Activated naive CD8-positive, alpha-beta T cell treated with anti-CD3 and anti-CD28 coated beads, Interleukin-2, amount 50 U/mL, for 16 hours (primary cell): ENCODE data around the gene CDPF1.
A peak's percentile ranks its signal among the peaks of the same experiment; 100 is the strongest.

Source experiments
- DNase-seq: peaks from one replicate; pipeline ENCODE4 v3.0.0-alpha.2; 2020; ENCODE audit warnings: low read depth, low spot score

CDPF1 gene

GRCh38 chr22:46250035-46250782 is at the start of gene CDPF1:
Gene CDPF1 (minus strand): TSS chr22:46250293. CDS start chr22:46248284, 2,009 bp downstream.
- DNase-seq = peak; percentile 87

- no peak for DNase-seq
These were observed 49.0 kb upstream of the CDPF1 start for GRCh38 chr22:46299101-46299500.

GRCh38 chr22:46297151-46297812 is 47.2 kb upstream of the CDPF1 start:
- DNase-seq = no peak

GRCh38 chr22:46296257-46297150 is 46.4 kb upstream of the CDPF1 start, which contains the start of gene GTSE1:
Gene GTSE1 (plus strand): TSS chr22:46296870. CDS start chr22:46297401, 531 bp downstream.
- peak; percentile 92 for DNase-seq

GRCh38 chr22:46295277-46295971 is 45.3 kb upstream of the CDPF1 start:
- DNase-seq = no peak

GRCh38 chr22:46294784-46295183 is 44.7 kb upstream of the CDPF1 start:
- no peak for DNase-seq

GRCh38 chr22:46293577-46294260 is 43.6 kb upstream of the CDPF1 start:
- no peak for DNase-seq

GRCh38 chr22:46292732-46293131 is 42.6 kb upstream of the CDPF1 start:
- DNase-seq = no peak

- DNase-seq = no peak
These were observed 42.1 kb upstream of the CDPF1 start for GRCh38 chr22:46292173-46292572.

- no peak for DNase-seq
These were observed 41.0 kb upstream of the CDPF1 start for GRCh38 chr22:46290843-46291785.

GRCh38 chr22:46290121-46290842 is 40.2 kb upstream of the CDPF1 start:
- no peak for DNase-seq

GRCh38 chr22:46289244-46289891 is 39.3 kb upstream of the CDPF1 start:
- DNase-seq = no peak

- no peak for DNase-seq
These were observed 38.8 kb upstream of the CDPF1 start for GRCh38 chr22:46288846-46289243.

GRCh38 chr22:46287873-46288751 is 38.0 kb upstream of the CDPF1 start:
- DNase-seq = no peak

- no peak for DNase-seq
These were observed 37.1 kb upstream of the CDPF1 start for GRCh38 chr22:46286941-46287872.

GRCh38 chr22:46286006-46286405 is 35.9 kb upstream of the CDPF1 start:
- DNase-seq = no peak
